DOHH2 (cell line): ENCODE data around the gene COA6.
"Not testable (repeated sequence)": the region's sequence is repeated elsewhere in the genome, so short reads cannot be mapped to it uniquely, and the experiment has no call there.

Experiments
- H3F3A ChIP-seq: fragments of 200-600 bp; sonication (generic), shearing (Covaris generic); 2 replicates; pipeline ENCODE4 v1.6.0; 2016; ENCODE audit warnings: antibody characterized with exemption, mild to moderate bottlenecking; ENCODE audit not compliant: control insufficient read depth, insufficient read depth
- H3K27ac ChIP-seq: fragments of 200-600 bp; sonication (generic); 2 replicates; pipeline ENCODE4 v1.5.1; 2014; ENCODE audit warnings: low read depth, mild to moderate bottlenecking, low read length, moderate library complexity
- H3K27me3 ChIP-seq: fragments of 200-600 bp; sonication (generic); 2 replicates; pipeline ENCODE4 v1.6.1; 2014; ENCODE audit warnings: mild to moderate bottlenecking, low read length, mixed read lengths; ENCODE audit not compliant: control insufficient read depth
- H3K36me3 ChIP-seq: fragments of 200-600 bp; sonication (generic); 2 replicates; pipeline ENCODE4 v1.6.1; 2014; ENCODE audit warnings: mild to moderate bottlenecking, low read length, moderate library complexity, mixed read lengths; ENCODE audit not compliant: control insufficient read depth
- H3K4me1 ChIP-seq: fragments of 200-600 bp; sonication (generic); 2 replicates; pipeline ENCODE4 v1.6.1; 2014; ENCODE audit warnings: mild to moderate bottlenecking, low read length, mixed read lengths; ENCODE audit not compliant: control insufficient read depth
- H3K4me2 ChIP-seq: fragments of 200-600 bp; sonication (generic); 2 replicates; pipeline ENCODE4 v1.6.0; 2014; ENCODE audit warnings: mild to moderate bottlenecking, low read length, moderate library complexity
- H3K4me3 ChIP-seq: fragments of 200-600 bp; sonication (generic); 2 replicates; pipeline ENCODE4 v1.5.1; 2014; ENCODE audit warnings: mild to moderate bottlenecking, low read length, mixed read lengths
- H3K79me2 ChIP-seq: fragments of 200-600 bp; sonication (generic); 2 replicates; pipeline ENCODE4 v1.6.1; 2014; ENCODE audit warnings: mild to moderate bottlenecking, low read length, mixed read lengths; ENCODE audit not compliant: control insufficient read depth
- H3K9me2 ChIP-seq: fragments of 200-600 bp; sonication (generic); replicated peaks from 2 replicates; pipeline ENCODE4 v1.6.1; 2014; ENCODE audit warnings: mild to moderate bottlenecking, low read length, mixed read lengths; ENCODE audit not compliant: control insufficient read depth
- H3K9me3 ChIP-seq: fragments of 200-600 bp; sonication (generic); 2 replicates; pipeline ENCODE4 v1.6.1; 2014; ENCODE audit warnings: antibody characterized with exemption, low read length, mixed read lengths; ENCODE audit not compliant: control insufficient read depth, insufficient read depth
- H4K20me1 ChIP-seq: fragments of 200-600 bp; sonication (generic); 2 replicates; pipeline ENCODE4 v1.6.0; 2014; ENCODE audit warnings: low read depth, mild to moderate bottlenecking, antibody characterized with exemption, low read length, moderate library complexity; ENCODE audit not compliant: control insufficient read depth, insufficient read depth
- EZH2phosphoT487 ChIP-seq: fragments of 200-600 bp; sonication (generic); IDR thresholded peaks from 2 replicates; pipeline ENCODE4 v1.6.1; 2017; ENCODE audit warnings: borderline replicate concordance, mild to moderate bottlenecking, antibody characterized with exemption, low read length, moderate library complexity, mixed read lengths
- TF ChIP-seq, protein P1 (sequence below): fragments of 200-600 bp; sonication (generic); IDR thresholded peaks from one replicate; pipeline ENCODE4 v1.5.1; 2014; ENCODE audit warnings: antibody characterized with exemption, mild to moderate bottlenecking, low read depth, low read length; ENCODE audit not compliant: poor library complexity, severe bottlenecking

Gene COA6

DNA sequence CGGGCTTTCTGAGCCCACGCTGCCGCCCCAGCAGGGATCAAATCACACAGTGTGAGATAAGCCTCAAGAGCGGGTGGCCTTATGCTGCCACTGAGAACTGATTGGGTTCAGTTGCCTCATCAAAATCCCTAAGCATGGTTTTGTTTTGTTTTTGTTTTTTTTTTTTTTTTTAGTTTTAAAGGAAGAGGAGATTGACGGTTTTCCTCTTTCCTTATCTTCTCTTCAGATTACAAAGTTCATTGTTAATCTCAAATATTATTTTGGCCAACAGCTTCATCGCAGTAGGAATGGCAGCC, 651 bp downstream of the COA6 start:
- Histone ChIP-seq H3F3A (peaks cover 13% of the 10 kb centered on the region; the same call in 1 of the 2 replicates), H3K27ac (peak overlapping the region; percentile 85), H3K4me2 (peak overlapping the region; percentile 73), H3K4me3 (peak overlapping the region; percentile 86), H3K79me2 (peaks cover 41% of the 10 kb centered on the region), H3K9me2 (no peaks in the 10 kb centered on the region), H3K4me1 (peaks cover 18% of the 10 kb centered on the region), H3K27me3 (0 out of 2 replicates have a peak, but pooled peaks cover under 1% of the 10 kb centered on the region), H4K20me1 (no peaks in the 10 kb centered on the region), H3K9me3 (no peaks in the 10 kb centered on the region), H3K36me3 (peaks cover 34% of the 10 kb centered on the region)
- TF ChIP-seq, protein P1, sequence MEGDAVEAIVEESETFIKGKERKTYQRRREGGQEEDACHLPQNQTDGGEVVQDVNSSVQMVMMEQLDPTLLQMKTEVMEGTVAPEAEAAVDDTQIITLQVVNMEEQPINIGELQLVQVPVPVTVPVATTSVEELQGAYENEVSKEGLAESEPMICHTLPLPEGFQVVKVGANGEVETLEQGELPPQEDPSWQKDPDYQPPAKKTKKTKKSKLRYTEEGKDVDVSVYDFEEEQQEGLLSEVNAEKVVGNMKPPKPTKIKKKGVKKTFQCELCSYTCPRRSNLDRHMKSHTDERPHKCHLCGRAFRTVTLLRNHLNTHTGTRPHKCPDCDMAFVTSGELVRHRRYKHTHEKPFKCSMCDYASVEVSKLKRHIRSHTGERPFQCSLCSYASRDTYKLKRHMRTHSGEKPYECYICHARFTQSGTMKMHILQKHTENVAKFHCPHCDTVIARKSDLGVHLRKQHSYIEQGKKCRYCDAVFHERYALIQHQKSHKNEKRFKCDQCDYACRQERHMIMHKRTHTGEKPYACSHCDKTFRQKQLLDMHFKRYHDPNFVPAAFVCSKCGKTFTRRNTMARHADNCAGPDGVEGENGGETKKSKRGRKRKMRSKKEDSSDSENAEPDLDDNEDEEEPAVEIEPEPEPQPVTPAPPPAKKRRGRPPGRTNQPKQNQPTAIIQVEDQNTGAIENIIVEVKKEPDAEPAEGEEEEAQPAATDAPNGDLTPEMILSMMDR = no peak
- no peak for TF ChIP-seq EZH2phosphoT487

DNA sequence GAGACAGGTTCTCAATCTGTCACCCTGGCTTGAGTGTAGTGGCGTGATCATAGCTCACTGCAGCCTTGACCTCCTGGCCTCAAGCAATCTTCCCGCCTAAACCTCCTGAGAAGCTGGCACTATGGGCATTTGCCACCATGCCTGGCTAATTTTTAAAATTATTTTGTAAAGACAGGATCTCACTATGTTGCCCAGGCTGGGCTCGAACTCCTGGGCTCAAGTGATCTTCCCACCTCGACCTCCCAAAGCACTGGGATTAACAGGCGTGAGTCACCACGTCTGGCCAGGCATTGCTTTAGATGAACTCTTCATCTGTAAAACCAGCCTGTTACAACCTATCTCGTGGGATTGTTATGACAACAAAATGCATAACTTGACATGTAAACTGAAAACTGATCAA, 2.4 kb downstream of the COA6 start:
- Histone ChIP-seq H3K27ac (no peak overlapping the region), H3K79me2 (peaks cover 41% of the 10 kb centered on the region), H3K4me1 (peaks cover 18% of the 10 kb centered on the region), H4K20me1 (no peaks in the 10 kb centered on the region), H3K9me2 (no peaks in the 10 kb centered on the region), H3K9me3 (no peaks in the 10 kb centered on the region), H3K4me2 (no peak overlapping the region), H3K27me3 (no peaks in the 10 kb centered on the region), H3K36me3 (peaks cover 51% of the 10 kb centered on the region), H3F3A (peaks cover 11% of the 10 kb centered on the region; the same call in 1 of the 2 replicates), H3K4me3 (no peak overlapping the region)
- TF ChIP-seq, protein P1 = no peak
- no peak for TF ChIP-seq EZH2phosphoT487

DNA sequence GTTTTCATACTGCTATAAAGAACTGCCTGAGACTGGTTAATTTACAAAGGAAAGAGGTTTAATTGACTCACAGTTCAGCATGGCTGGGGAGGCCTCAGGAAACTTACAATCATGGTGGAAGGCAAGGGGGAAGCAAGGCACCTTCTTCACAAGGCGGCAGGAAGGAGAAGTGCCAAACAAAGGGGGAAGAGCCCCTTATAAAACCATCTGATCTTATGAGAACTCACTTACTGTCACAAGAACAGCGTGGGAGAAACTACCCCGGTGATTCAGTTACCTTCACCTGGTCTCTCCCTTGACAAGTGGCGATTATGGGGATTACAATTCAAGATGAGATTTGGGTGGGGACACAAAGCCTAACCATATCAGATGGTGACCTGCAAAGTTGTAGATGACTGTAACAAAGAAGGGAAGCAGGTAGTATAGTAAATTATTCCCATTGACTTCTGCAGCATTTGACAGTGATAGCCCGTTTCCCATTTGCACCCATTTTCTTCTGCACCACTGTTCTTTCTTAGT, 6.4 kb downstream of the COA6 start:
- H3K36me3 ChIP-seq = peaks cover 64% of the 10 kb centered on the region
- not testable (repeated sequence) for H3F3A ChIP-seq, H3K9me2 ChIP-seq, H3K4me2 ChIP-seq, H3K4me1 ChIP-seq, H3K9me3 ChIP-seq, H3K27ac ChIP-seq, H3K27me3 ChIP-seq, H3K4me3 ChIP-seq, H4K20me1 ChIP-seq
- peaks cover 26% of the 10 kb centered on the region for H3K79me2 ChIP-seq

DNA sequence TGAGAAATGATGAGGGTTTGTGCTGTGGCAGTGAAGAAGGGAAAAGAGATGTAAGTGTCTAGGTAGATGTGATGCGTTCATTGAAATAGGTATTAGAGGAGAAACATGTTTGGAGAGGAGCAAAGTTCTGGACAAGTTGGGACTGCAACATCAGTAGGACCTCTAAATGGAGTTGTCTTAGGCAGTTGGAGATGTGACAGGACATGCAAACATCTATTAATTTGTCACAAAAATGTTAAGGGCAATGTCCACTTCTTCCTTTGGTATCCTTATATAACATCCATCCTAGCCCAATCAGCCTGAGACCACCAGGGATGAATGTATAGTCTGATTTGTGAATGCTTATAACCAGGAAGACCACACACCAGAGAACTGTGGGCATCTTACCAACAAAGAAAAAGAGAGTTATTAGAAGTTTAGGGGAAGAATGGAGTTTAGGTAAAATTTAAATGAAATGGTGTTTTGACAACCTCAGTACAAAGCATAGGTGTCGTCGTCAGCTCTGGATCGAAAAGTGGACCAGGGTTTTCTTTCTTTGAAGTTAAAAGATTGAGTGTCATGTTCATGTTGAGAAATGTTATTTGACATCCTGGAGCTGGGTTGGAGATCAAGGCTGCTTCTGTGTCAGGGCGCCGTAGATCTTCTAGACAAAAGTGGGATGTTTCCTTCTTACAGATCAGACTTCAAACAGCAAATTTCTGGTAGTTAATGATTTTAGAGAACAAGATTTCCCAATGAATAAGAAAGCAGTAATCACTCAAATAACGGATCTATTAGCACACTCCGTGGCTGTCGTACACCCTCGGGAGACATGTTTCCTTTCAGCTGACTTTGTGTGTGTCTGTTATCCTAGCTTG, 8.7 kb downstream of the COA6 start:
- Histone ChIP-seq H3K9me3 (no peaks in the 10 kb centered on the region), H3K36me3 (peaks cover 59% of the 10 kb centered on the region), H3K27me3 (no peaks in the 10 kb centered on the region), H3K4me3 (no peak overlapping the region), H3K27ac (no peak overlapping the region), H3K79me2 (peaks cover 8% of the 10 kb centered on the region), H3F3A (no peaks in the 10 kb centered on the region), H4K20me1 (no peaks in the 10 kb centered on the region), H3K9me2 (no peaks in the 10 kb centered on the region), H3K4me2 (no peak overlapping the region), H3K4me1 (no peaks in the 10 kb centered on the region)
- no peak for TF ChIP-seq EZH2phosphoT487
